ENCODE results near the gene AFMID. TPM values are rescaled to one million over a fixed set of nuclear protein-coding genes. Genes with fewer than 3 reads are reported as not detected.
"Not testable (repeated sequence)": the region's sequence is repeated elsewhere in the genome, so short reads cannot be mapped to it uniquely, and the experiment has no call there.

AFMID gene
- polyA plus RNA-seq, 4 donors: 53.9 to 66.7 (median 62.2) TPM

GRCh38 chr17:78252701-78253635 is 65.8 kb downstream of the AFMID start:
- DNase-seq (ENCODE audit: low read depth in 4 of 4, low spot score in 3 of 4): no peak

- not testable (repeated sequence) for DNase-seq (ENCODE audit: low read depth in 4 of 4, low spot score in 3 of 4)
Observed at GRCh38 chr17:78253636-78253945, 66.4 kb downstream of the AFMID start.

- DNase-seq (ENCODE audit: low read depth in 4 of 4, low spot score in 3 of 4): peak; percentile 74 to 83 (median 82)
Observed at GRCh38 chr17:78253946-78254672, 66.9 kb downstream of the AFMID start.

- DNase-seq (ENCODE audit: low read depth in 4 of 4, low spot score in 3 of 4): no peak
Observed at GRCh38 chr17:78255029-78255656, 68.0 kb downstream of the AFMID start.

GRCh38 chr17:78255953-78256706 is 69.0 kb downstream of the AFMID start:
- no peak for DNase-seq (ENCODE audit: low read depth in 4 of 4, low spot score in 3 of 4)

- DNase-seq (ENCODE audit: low read depth in 4 of 4, low spot score in 3 of 4): no peak
Observed at GRCh38 chr17:78256707-78257591, 69.8 kb downstream of the AFMID start.

Other genes with a start within 250 kb of the AFMID start
- gene TNRC6C, start 228.7 kb upstream of the AFMID start, polyA plus RNA-seq (ENCODE audit: insufficient read length in 4 of 4): 10 to 100 TPM; 12.7 to 16.2 (median 13.7) TPM
- gene TMC6, start 58.6 kb upstream of the AFMID start, polyA plus RNA-seq (ENCODE audit: insufficient read length in 4 of 4): 10 to 100 TPM; 19.0 to 39.8 (median 27.3) TPM
- gene TMC8, start 56.6 kb upstream of the AFMID start, polyA plus RNA-seq (ENCODE audit: insufficient read length in 4 of 4): 1 to 10 TPM; 1.4 to 2.6 (median 2.1) TPM
- under 1 TPM; 0.31 to 0.58 (median 0.51) TPM for gene C17orf99, start 41.0 kb upstream of the AFMID start, polyA plus RNA-seq (ENCODE audit: insufficient read length in 4 of 4)
- 10 to 100 TPM; 64.9 to 83.8 (median 68.2) TPM for gene SYNGR2, start 18.8 kb upstream of the AFMID start, polyA plus RNA-seq (ENCODE audit: insufficient read length in 4 of 4)
- gene TK1, start 310 bp upstream of the AFMID start, polyA plus RNA-seq (ENCODE audit: insufficient read length in 4 of 4): 10 to 100 TPM; 25.6 to 34.2 (median 27.7) TPM
- 10 to 100 TPM; 24.6 to 32.4 (median 28.8) TPM for gene BIRC5, start 26.9 kb downstream of the AFMID start, polyA plus RNA-seq (ENCODE audit: insufficient read length in 4 of 4)
- under 1 TPM in 2 of 4 donors, not detected in 2; 0.05 to 0.12 TPM for gene TMEM235, start 44.3 kb downstream of the AFMID start, polyA plus RNA-seq (ENCODE audit: insufficient read length in 4 of 4)
- 10 to 100 TPM in 3 of 4 donors, 1 to 10 TPM in 1; 9.7 to 26.8 (median 12.1) TPM for gene SOCS3, start 172.7 kb downstream of the AFMID start, polyA plus RNA-seq (ENCODE audit: insufficient read length in 4 of 4)
- gene PGS1, start 191.3 kb downstream of the AFMID start, polyA plus RNA-seq (ENCODE audit: insufficient read length in 4 of 4): 10 to 100 TPM; 40.3 to 48.4 (median 45.9) TPM